ENCODE measurements around the gene GFY.

Gene GFY

DNA sequence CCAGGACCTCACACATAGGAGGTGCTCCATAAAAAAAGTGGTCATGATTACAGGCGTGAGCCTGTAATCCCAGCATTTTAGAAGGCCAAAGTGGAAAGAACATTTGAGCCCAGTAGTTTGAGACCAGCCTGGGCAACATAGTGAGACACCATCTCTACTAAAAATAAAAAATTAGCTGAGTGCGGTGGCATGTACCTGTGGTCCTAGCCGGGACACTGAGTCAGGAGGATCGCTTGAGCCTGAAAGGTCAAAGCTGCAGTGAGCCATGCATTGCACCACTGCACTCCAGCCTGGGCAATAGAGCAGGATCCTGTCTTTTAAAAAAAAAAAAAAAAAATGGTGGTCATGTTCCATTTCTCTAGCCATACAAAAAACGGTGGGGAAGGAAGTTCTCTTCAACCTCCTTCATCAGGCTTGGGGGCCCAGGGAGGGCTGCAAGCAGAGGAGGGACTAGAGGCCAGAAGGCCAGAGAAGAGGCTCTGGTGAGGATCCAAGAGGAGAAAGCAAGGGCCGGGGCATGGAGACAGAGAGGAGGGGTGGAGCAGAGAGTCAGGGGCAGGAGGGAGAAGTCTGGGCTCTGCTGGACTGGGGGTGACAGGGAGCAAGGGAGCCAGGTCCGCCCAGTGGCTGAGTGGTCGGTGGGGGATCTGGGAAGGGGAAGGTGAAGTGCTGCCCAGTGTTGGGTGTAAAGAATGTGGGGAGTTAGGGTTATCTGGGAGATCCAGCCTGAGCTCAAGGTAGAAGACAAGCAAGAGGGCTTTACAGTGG lies 28.3 kb upstream of the GFY start:
- no peak overlapping the region for H2AFZ ChIP-seq (ENCODE audit: low read length)
- no peak for DNase-seq
- no peak overlapping the region for H3K4me3 ChIP-seq (ENCODE audit: low read length)
- TF ChIP-seq EZH2 (optimal IDR thresholded peaks at IDR 0.05; ENCODE audit: low read depth, low read length) (no peak), EZH2phosphoT487 (IDR thresholded peaks at IDR 0.05; ENCODE audit: low read length) (no peak)
- TF ChIP-seq, protein P1, sequence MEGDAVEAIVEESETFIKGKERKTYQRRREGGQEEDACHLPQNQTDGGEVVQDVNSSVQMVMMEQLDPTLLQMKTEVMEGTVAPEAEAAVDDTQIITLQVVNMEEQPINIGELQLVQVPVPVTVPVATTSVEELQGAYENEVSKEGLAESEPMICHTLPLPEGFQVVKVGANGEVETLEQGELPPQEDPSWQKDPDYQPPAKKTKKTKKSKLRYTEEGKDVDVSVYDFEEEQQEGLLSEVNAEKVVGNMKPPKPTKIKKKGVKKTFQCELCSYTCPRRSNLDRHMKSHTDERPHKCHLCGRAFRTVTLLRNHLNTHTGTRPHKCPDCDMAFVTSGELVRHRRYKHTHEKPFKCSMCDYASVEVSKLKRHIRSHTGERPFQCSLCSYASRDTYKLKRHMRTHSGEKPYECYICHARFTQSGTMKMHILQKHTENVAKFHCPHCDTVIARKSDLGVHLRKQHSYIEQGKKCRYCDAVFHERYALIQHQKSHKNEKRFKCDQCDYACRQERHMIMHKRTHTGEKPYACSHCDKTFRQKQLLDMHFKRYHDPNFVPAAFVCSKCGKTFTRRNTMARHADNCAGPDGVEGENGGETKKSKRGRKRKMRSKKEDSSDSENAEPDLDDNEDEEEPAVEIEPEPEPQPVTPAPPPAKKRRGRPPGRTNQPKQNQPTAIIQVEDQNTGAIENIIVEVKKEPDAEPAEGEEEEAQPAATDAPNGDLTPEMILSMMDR (IDR thresholded peaks at IDR 0.05; ENCODE audit: low read length) = no peak
- no peaks in the 10 kb centered on the region for H3K36me3 ChIP-seq (replicated peaks; ENCODE audit: insufficient read depth, low read length)
- no peak overlapping the region for H3K9ac ChIP-seq (ENCODE audit: low read length)
- H3K4me2 ChIP-seq (ENCODE audit: low read depth, low read length) = no peak overlapping the region
- no peaks in the 10 kb centered on the region for H3F3A ChIP-seq (ENCODE audit: insufficient read depth, low read length)
- no peaks in the 10 kb centered on the region for H3K9me2 ChIP-seq (replicated peaks; ENCODE audit: insufficient read depth, low read length)
- peaks cover 52% of the 10 kb centered on the region for H3K27me3 ChIP-seq (replicated peaks; ENCODE audit: insufficient read depth, low read length)
- H3K4me1 ChIP-seq (ENCODE audit: low read length) = no peaks in the 10 kb centered on the region
- no peak overlapping the region for H3K27ac ChIP-seq (ENCODE audit: low read length)
- no peaks in the 10 kb centered on the region for H3K9me3 ChIP-seq (replicated peaks; ENCODE audit: insufficient read depth, low read length)
- H3K79me2 ChIP-seq (ENCODE audit: low read length) = no peaks in the 10 kb centered on the region
- H4K20me1 ChIP-seq (ENCODE audit: insufficient read depth, low read length) = no peaks in the 10 kb centered on the region

DNA sequence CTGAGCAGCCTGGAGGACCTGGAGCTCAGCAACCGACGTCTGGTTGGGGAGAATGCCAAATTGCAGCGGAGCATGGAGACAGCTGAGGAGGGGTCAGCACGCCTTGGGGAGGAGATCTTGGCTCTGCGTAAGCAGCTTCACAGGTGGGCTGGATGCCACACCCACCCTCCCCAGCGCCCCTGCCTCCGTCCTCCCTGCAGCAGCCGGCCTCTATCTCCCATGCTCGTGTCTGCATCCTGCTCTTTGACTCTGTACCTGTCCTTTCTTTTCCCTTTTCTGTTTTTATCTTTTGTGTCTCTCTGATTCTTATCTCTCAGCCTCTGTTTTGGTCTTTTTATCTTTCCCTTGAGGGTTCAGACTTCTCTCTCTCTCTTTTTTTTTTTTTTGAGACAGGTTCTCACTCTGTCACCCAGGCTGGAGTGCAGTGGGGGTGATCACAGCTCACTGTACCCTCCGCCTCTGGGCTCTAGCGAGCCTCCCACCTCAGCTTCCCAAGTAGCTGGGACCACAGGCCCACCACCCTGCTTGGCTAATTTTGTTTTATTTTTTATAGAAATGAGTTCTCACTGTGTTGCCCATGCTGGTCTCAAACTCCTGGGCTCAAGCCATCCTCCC lies 27.1 kb upstream of the GFY start:
- no peak overlapping the region for H2AFZ ChIP-seq (ENCODE audit: low read length)
- H3K9me2 ChIP-seq (replicated peaks; ENCODE audit: insufficient read depth, low read length) = no peaks in the 10 kb centered on the region
- H3K27me3 ChIP-seq (replicated peaks; ENCODE audit: insufficient read depth, low read length) = peaks cover 42% of the 10 kb centered on the region
- no peaks in the 10 kb centered on the region for H4K20me1 ChIP-seq (ENCODE audit: insufficient read depth, low read length)
- no peaks in the 10 kb centered on the region for H3K79me2 ChIP-seq (ENCODE audit: low read length)
- H3K9me3 ChIP-seq (replicated peaks; ENCODE audit: insufficient read depth, low read length) = no peaks in the 10 kb centered on the region
- H3K4me2 ChIP-seq (ENCODE audit: low read depth, low read length) = no peak overlapping the region
- H3K4me1 ChIP-seq (ENCODE audit: low read length) = no peaks in the 10 kb centered on the region
- no peak overlapping the region for H3K4me3 ChIP-seq (ENCODE audit: low read length)
- no peak overlapping the region for H3K9ac ChIP-seq (ENCODE audit: low read length)
- no peaks in the 10 kb centered on the region for H3F3A ChIP-seq (ENCODE audit: insufficient read depth, low read length)
- no peak for DNase-seq
- no peak overlapping the region for H3K27ac ChIP-seq (ENCODE audit: low read length)
- H3K36me3 ChIP-seq (replicated peaks; ENCODE audit: insufficient read depth, low read length) = no peaks in the 10 kb centered on the region
- TF ChIP-seq, protein P1 (IDR thresholded peaks at IDR 0.05; ENCODE audit: low read length) = no peak
- no peak for TF ChIP-seq EZH2phosphoT487 (IDR thresholded peaks at IDR 0.05; ENCODE audit: low read length)
- no peak for TF ChIP-seq EZH2 (optimal IDR thresholded peaks at IDR 0.05; ENCODE audit: low read depth, low read length)

- no peaks in the 10 kb centered on the region for H3K79me2 ChIP-seq (ENCODE audit: low read length)
- no peaks in the 10 kb centered on the region for H4K20me1 ChIP-seq (ENCODE audit: insufficient read depth, low read length)
- no peak overlapping the region for H3K4me2 ChIP-seq (ENCODE audit: low read depth, low read length)
- no peak for DNase-seq
- H3K27ac ChIP-seq (ENCODE audit: low read length) = no peak overlapping the region
- H3K27me3 ChIP-seq (replicated peaks; ENCODE audit: insufficient read depth, low read length) = peaks cover 40% of the 10 kb centered on the region
- H3K4me1 ChIP-seq (ENCODE audit: low read length) = no peaks in the 10 kb centered on the region
- no peak overlapping the region for H3K9ac ChIP-seq (ENCODE audit: low read length)
- no peak overlapping the region for H2AFZ ChIP-seq (ENCODE audit: low read length)
- H3K36me3 ChIP-seq (replicated peaks; ENCODE audit: insufficient read depth, low read length) = no peaks in the 10 kb centered on the region
- no peak for TF ChIP-seq EZH2 (optimal IDR thresholded peaks at IDR 0.05; ENCODE audit: low read depth, low read length)
- TF ChIP-seq, protein P1 (IDR thresholded peaks at IDR 0.05; ENCODE audit: low read length) = no peak
- H3K4me3 ChIP-seq (ENCODE audit: low read length) = no peak overlapping the region
- H3F3A ChIP-seq (ENCODE audit: insufficient read depth, low read length) = no peaks in the 10 kb centered on the region
- no peaks in the 10 kb centered on the region for H3K9me2 ChIP-seq (replicated peaks; ENCODE audit: insufficient read depth, low read length)
- no peaks in the 10 kb centered on the region for H3K9me3 ChIP-seq (replicated peaks; ENCODE audit: insufficient read depth, low read length)
Measured at GRCh38 chr19:49398931-49399330, 26.3 kb upstream of the GFY start.
